ENCODE results near the gene WDFY2. TPM values are rescaled to one million over a fixed set of nuclear protein-coding genes. Genes with fewer than 3 reads are reported as not detected.

The WDFY2 gene
- polyA plus RNA-seq, 3 donors, result 6.5 to 40.1 (median 9.1) TPM

DNA sequence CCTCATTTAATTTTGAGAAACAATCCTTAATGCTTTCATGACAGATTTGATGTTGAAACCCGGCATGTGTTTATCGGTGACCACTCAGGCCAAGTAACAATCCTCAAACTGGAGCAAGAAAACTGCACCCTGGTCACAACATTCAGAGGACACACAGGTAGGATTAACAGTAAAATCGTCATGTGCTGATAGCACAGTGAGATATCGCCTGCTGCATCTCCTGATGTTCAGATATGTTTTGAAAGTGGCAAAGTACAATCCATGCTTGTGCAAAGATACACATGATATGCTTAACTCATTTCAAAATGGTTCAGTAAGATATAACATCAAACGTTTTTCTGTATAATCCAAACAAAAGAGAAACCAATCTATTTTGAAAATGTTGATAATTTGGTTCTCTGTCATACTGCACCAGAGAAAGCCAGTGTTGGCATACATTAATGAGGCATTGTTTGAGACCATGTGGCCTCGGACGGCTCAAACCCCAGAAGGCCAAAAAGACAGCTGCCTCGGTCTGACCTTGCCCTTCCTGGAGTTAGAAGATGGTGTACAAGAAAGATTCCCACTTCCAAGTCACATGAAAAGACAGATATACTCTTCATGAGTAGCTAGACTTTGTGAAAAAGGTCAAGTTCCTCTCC, 143.5 kb downstream of the WDFY2 start:
- intact Hi-C loops (cut with micrococcal nuclease), result loop anchor here in 1 of 2 donors (10.0 kb wide), 1 partner anchor 143 kb away; the partner anchor contains the start of gene WDFY2
- DNase-seq, result no peak
- H3K4me3 ChIP-seq (replicated peaks in 1 of 3; ENCODE audit: low read depth in 2 of 3, low read length in 3 of 3), result no peak overlapping the region
- H3K79me2 ChIP-seq (ENCODE audit: insufficient read depth, low read length), result peaks cover 39% of the 10 kb centered on the region
- peaks cover 35% of the 10 kb centered on the region for H4K20me1 ChIP-seq (ENCODE audit: insufficient read depth, low read length)
- no peak overlapping the region for H3K4me2 ChIP-seq (replicated peaks; ENCODE audit: extremely low read depth, low read length, poor library complexity, severe bottlenecking)
- Mint-ChIP-seq H3K36me3 (peaks cover 25 to 33% of the 10 kb centered on the region in 2 donors), H3K27ac (peak overlapping the region in 4 of 7 donors; percentile 12 to 48 (median 26)), H3K27me3 (ENCODE audit: low read depth in 3 of 3) (no peaks in the 10 kb centered on the region), H3K4me3 (no peak overlapping the region), H3K9me3 (no peaks in the 10 kb centered on the region), H3K4me1 (peaks cover 2% of the 10 kb centered on the region)
- TF ChIP-seq, protein P1, sequence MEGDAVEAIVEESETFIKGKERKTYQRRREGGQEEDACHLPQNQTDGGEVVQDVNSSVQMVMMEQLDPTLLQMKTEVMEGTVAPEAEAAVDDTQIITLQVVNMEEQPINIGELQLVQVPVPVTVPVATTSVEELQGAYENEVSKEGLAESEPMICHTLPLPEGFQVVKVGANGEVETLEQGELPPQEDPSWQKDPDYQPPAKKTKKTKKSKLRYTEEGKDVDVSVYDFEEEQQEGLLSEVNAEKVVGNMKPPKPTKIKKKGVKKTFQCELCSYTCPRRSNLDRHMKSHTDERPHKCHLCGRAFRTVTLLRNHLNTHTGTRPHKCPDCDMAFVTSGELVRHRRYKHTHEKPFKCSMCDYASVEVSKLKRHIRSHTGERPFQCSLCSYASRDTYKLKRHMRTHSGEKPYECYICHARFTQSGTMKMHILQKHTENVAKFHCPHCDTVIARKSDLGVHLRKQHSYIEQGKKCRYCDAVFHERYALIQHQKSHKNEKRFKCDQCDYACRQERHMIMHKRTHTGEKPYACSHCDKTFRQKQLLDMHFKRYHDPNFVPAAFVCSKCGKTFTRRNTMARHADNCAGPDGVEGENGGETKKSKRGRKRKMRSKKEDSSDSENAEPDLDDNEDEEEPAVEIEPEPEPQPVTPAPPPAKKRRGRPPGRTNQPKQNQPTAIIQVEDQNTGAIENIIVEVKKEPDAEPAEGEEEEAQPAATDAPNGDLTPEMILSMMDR (IDR thresholded peaks at IDR 0.05), result no peak
- peaks cover 6 to 9% of the 10 kb centered on the region in 2 donors for H3K4me1 ChIP-seq (ENCODE audit: control insufficient read depth in 1 of 2, insufficient read depth in 2 of 2, low read length in 2 of 2)
- no peak overlapping the region for H2AFZ ChIP-seq (ENCODE audit: insufficient read depth, low read depth, low read length, poor library complexity, severe bottlenecking)
- peaks cover 47 to 73% of the 10 kb centered on the region in 2 donors for H3K36me3 ChIP-seq (replicated peaks in 1 of 2; ENCODE audit: control insufficient read depth in 1 of 2, insufficient read depth in 2 of 2, low read length in 2 of 2)
- no peaks in the 10 kb centered on the region for H3K27me3 ChIP-seq (ENCODE audit: control insufficient read depth in 2 of 2, insufficient read depth in 2 of 2, low read length in 2 of 2)
- 100% methylated on average over 3 of the region's 8 CpGs for WGBS (ENCODE audit: insufficient coverage)
- H3K9me3 ChIP-seq (replicated peaks in 1 of 2; ENCODE audit: control insufficient read depth in 1 of 2, insufficient read depth in 1 of 2, low read length in 2 of 2), result no peaks in the 10 kb centered on the region
- H3K9ac ChIP-seq (ENCODE audit: insufficient read depth, low read length, poor library complexity, severe bottlenecking), result no peak overlapping the region
- peak overlapping the region in 1 of 2 donors; percentile 46 for H3K27ac ChIP-seq (ENCODE audit: low read depth in 1 of 2, low read length in 2 of 2)

DNA sequence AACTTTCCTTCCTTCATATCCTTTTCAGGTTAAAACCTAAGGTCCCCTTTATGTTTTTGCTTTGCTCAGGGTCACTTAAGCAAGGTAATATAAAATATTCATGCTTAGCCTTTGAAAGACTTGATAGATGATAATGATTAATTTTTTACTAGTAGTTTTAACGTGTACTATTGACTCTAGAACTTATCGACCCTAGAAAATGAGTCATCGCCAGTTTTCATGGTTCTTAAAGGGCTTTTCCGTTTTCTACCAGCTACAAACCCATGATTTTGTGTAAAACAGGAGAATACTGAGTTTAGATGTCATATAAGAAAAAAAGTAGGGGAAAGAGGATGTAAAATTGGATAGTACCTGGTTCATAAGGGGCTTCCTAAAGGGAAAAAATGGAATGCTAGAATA, 144.0 kb downstream of the WDFY2 start:
- peak overlapping the region in 1 of 2 donors; percentile 46 for H3K27ac ChIP-seq (ENCODE audit: low read depth in 1 of 2, low read length in 2 of 2)
- Mint-ChIP-seq H3K4me3 (no peak overlapping the region), H3K4me1 (peaks cover 4% of the 10 kb centered on the region), H3K27me3 (ENCODE audit: low read depth in 3 of 3) (no peaks in the 10 kb centered on the region), H3K27ac (peak overlapping the region in 1 of 7 donors; percentile 12), H3K36me3 (peaks cover 24 to 31% of the 10 kb centered on the region in 2 donors), H3K9me3 (no peaks in the 10 kb centered on the region)
- peaks cover 37% of the 10 kb centered on the region for H4K20me1 ChIP-seq (ENCODE audit: insufficient read depth, low read length)
- H3K9ac ChIP-seq (ENCODE audit: insufficient read depth, low read length, poor library complexity, severe bottlenecking), result no peak overlapping the region
- no peak for DNase-seq
- peaks cover 41% of the 10 kb centered on the region for H3K79me2 ChIP-seq (ENCODE audit: insufficient read depth, low read length)
- H3K27me3 ChIP-seq (ENCODE audit: control insufficient read depth in 2 of 2, insufficient read depth in 2 of 2, low read length in 2 of 2), result no peaks in the 10 kb centered on the region
- no peak overlapping the region for H3K4me2 ChIP-seq (replicated peaks; ENCODE audit: extremely low read depth, low read length, poor library complexity, severe bottlenecking)
- WGBS (ENCODE audit: insufficient coverage), result no CpG with 5 or more reads among the region's 4 CpGs
- H3K4me3 ChIP-seq (replicated peaks in 1 of 3; ENCODE audit: low read depth in 2 of 3, low read length in 3 of 3), result no peak overlapping the region
- TF ChIP-seq, protein P1 (IDR thresholded peaks at IDR 0.05), result no peak
- H3K9me3 ChIP-seq (replicated peaks in 1 of 2; ENCODE audit: control insufficient read depth in 1 of 2, insufficient read depth in 1 of 2, low read length in 2 of 2), result no peaks in the 10 kb centered on the region
- no peak overlapping the region for H2AFZ ChIP-seq (ENCODE audit: insufficient read depth, low read depth, low read length, poor library complexity, severe bottlenecking)
- H3K4me1 ChIP-seq (ENCODE audit: control insufficient read depth in 1 of 2, insufficient read depth in 2 of 2, low read length in 2 of 2), result peaks cover 11 to 15% of the 10 kb centered on the region in 2 donors
- intact Hi-C loops (cut with micrococcal nuclease), result loop anchor here in 1 of 2 donors (10.0 kb wide), 1 partner anchor 143 kb away; the partner anchor contains the start of gene WDFY2
- H3K36me3 ChIP-seq (replicated peaks in 1 of 2; ENCODE audit: control insufficient read depth in 1 of 2, insufficient read depth in 2 of 2, low read length in 2 of 2), result peaks cover 44 to 75% of the 10 kb centered on the region in 2 donors
